ENCODE results near the gene SLC25A47. TPM values are rescaled to one million over a fixed set of nuclear protein-coding genes. Genes with fewer than 3 reads are reported as not detected.
"Not testable (repeated sequence)": the region's sequence is repeated elsewhere in the genome, so short reads cannot be mapped to it uniquely, and the experiment has no call there.

Gene SLC25A47
- total and polyA plus RNA-seq, 2 donors (not counting 1 experiment from before 2014, with no cell fraction given), result under 0.01 TPM; not detected in 1

DNA sequence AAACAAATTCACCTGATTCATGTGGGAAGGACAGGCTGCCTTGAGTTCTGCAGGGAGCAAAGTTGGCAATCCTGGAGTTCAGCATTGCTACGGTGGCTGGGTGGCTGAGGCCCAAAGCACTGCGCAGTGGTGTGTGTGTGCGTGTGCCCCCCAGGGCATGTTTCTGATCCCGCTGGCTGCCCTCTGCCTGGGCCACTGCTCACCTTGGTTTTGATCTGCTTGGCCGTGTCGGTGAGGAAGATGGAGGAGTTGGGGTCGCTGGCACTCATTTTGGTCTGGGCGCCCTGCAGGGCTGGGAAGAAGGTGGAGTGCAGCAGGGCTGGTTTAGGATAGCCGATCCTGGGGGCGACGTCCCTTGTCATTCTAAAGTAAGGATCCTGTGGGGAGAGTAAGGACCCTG is 19.1 kb downstream of the SLC25A47 start:
- TF ChIP-seq, protein P1, sequence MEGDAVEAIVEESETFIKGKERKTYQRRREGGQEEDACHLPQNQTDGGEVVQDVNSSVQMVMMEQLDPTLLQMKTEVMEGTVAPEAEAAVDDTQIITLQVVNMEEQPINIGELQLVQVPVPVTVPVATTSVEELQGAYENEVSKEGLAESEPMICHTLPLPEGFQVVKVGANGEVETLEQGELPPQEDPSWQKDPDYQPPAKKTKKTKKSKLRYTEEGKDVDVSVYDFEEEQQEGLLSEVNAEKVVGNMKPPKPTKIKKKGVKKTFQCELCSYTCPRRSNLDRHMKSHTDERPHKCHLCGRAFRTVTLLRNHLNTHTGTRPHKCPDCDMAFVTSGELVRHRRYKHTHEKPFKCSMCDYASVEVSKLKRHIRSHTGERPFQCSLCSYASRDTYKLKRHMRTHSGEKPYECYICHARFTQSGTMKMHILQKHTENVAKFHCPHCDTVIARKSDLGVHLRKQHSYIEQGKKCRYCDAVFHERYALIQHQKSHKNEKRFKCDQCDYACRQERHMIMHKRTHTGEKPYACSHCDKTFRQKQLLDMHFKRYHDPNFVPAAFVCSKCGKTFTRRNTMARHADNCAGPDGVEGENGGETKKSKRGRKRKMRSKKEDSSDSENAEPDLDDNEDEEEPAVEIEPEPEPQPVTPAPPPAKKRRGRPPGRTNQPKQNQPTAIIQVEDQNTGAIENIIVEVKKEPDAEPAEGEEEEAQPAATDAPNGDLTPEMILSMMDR (conservative IDR thresholded peaks at IDR 0.05 in 1 of 2, IDR thresholded peaks at IDR 0.05 in 1 of 2; ENCODE audit: low read depth in 1 of 2, low read length in 2 of 2), result no peak
- TF ChIP-seq EZH2 (IDR thresholded peaks at IDR 0.05; ENCODE audit: low read length, missing control alignments), result no peak
- no peaks in the 10 kb centered on the region for H3K27me3 ChIP-seq (ENCODE audit: control insufficient read depth, insufficient read depth, low read length)
- H3K27ac ChIP-seq (ENCODE audit: insufficient read depth, low read length), result no peak overlapping the region
- no peak overlapping the region for H3K4me2 ChIP-seq (ENCODE audit: extremely low read depth, insufficient read depth, low read length)
- H3K79me2 ChIP-seq (ENCODE audit: control insufficient read depth, insufficient read depth, low read length), result no peaks in the 10 kb centered on the region
- no peak overlapping the region for H3K4me3 ChIP-seq (replicated peaks in 1 of 4; ENCODE audit: control extremely low read depth in 1 of 4, insufficient read depth in 1 of 4, low read depth in 3 of 4, low read length in 4 of 4)
- peaks cover 21% of the 10 kb centered on the region for H3K36me3 ChIP-seq (ENCODE audit: control insufficient read depth, insufficient read depth, low read length)
- no peak overlapping the region for H2AFZ ChIP-seq (ENCODE audit: low read length)
- no peaks in the 10 kb centered on the region for H3K4me1 ChIP-seq (ENCODE audit: control insufficient read depth, extremely low read depth, insufficient read depth, low read length)
- no peak for DNase-seq (ENCODE audit: low read depth in 2 of 2)
- no peak overlapping the region for H3K9ac ChIP-seq (ENCODE audit: insufficient read depth, low read length)
- H3K9me3 ChIP-seq (ENCODE audit: control insufficient read depth, insufficient read depth, low read depth, low read length), result no peaks in the 10 kb centered on the region
- no peaks in the 10 kb centered on the region for H4K20me1 ChIP-seq (ENCODE audit: control insufficient read depth, extremely low read depth, insufficient read depth, low read length)

DNA sequence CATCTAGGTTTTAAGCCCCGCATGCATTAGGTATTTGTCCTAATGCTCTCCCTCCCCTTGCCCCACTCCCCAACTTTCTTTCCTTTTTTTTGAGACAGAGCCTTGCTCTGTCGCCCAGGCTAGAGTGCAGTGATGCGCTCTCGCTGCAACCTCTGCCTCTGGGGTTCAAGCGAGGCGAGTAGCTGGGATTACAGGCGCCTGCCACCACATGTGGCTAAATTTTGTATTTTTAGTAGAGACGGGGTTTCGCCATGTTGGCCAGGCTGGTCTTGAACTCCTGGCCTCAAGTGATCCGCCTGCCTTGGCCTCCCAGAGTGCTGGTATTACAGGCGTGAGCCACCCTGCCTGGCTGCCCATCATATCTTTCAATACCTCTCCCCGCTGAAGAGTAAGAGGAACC is 19.7 kb downstream of the SLC25A47 start:
- not testable (repeated sequence) for DNase-seq (ENCODE audit: low read depth in 2 of 2); H3K79me2 ChIP-seq (ENCODE audit: control insufficient read depth, insufficient read depth, low read length); H2AFZ ChIP-seq (ENCODE audit: low read length); H3K27ac ChIP-seq (ENCODE audit: insufficient read depth, low read length); H3K9ac ChIP-seq (ENCODE audit: insufficient read depth, low read length); H3K9me3 ChIP-seq (ENCODE audit: control insufficient read depth, insufficient read depth, low read depth, low read length); H3K4me3 ChIP-seq (replicated peaks in 1 of 4; ENCODE audit: control extremely low read depth in 1 of 4, insufficient read depth in 1 of 4, low read depth in 3 of 4, low read length in 4 of 4); H3K4me2 ChIP-seq (ENCODE audit: extremely low read depth, insufficient read depth, low read length); H3K4me1 ChIP-seq (ENCODE audit: control insufficient read depth, extremely low read depth, insufficient read depth, low read length); H4K20me1 ChIP-seq (ENCODE audit: control insufficient read depth, extremely low read depth, insufficient read depth, low read length); H3K27me3 ChIP-seq (ENCODE audit: control insufficient read depth, insufficient read depth, low read length)
- peaks cover 18% of the 10 kb centered on the region for H3K36me3 ChIP-seq (ENCODE audit: control insufficient read depth, insufficient read depth, low read length)

DNA sequence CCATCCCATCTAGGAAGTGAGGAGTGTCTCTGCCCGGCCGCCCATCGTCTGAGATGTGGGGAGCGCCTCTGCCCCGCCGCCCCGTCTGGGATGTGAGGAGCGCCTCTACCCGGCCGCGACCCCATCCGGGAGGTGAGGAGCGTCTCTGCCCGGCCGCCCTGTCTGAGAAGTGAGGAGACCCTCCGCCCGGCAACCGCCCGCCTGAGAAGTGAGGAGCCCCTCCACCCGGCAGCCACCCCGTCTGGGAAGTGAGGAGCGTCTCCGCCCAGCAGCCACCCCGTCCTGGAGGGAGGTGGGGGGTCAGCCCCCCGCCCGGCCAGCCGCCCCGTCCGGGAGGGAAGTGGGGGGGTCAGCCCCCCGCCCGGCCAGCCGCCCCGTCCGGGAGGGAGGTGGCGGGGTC is 21.5 kb downstream of the SLC25A47 start:
- not testable (repeated sequence) for H3K9ac ChIP-seq (ENCODE audit: insufficient read depth, low read length); H3K79me2 ChIP-seq (ENCODE audit: control insufficient read depth, insufficient read depth, low read length); H3K9me3 ChIP-seq (ENCODE audit: control insufficient read depth, insufficient read depth, low read depth, low read length); H3K27me3 ChIP-seq (ENCODE audit: control insufficient read depth, insufficient read depth, low read length); H3K27ac ChIP-seq (ENCODE audit: insufficient read depth, low read length); H3K4me3 ChIP-seq (replicated peaks in 1 of 4; ENCODE audit: control extremely low read depth in 1 of 4, insufficient read depth in 1 of 4, low read depth in 3 of 4, low read length in 4 of 4); H3K4me2 ChIP-seq (ENCODE audit: extremely low read depth, insufficient read depth, low read length); H2AFZ ChIP-seq (ENCODE audit: low read length); H3K4me1 ChIP-seq (ENCODE audit: control insufficient read depth, extremely low read depth, insufficient read depth, low read length); H4K20me1 ChIP-seq (ENCODE audit: control insufficient read depth, extremely low read depth, insufficient read depth, low read length); DNase-seq (ENCODE audit: low read depth in 2 of 2)
- peaks cover 19% of the 10 kb centered on the region for H3K36me3 ChIP-seq (ENCODE audit: control insufficient read depth, insufficient read depth, low read length)

DNA sequence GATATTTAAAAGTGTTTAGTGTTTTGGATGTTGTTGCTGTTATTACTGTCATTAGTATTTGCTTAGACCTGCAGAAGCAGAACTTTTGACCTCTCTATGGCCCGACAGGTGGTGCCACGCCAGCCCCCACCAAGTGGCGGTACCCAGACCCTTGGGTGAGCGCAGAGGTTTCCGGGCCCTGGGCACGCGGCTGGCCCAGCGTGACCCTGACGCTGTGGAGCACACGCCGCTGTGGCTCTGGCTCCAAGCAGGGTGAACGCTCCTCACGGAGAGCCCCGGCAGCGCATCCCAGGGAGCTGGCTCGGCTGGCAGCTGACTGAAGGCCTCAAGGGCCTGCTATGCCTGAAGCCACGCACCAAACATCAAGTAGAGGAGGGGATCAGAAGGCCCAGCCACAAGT is 22.6 kb downstream of the SLC25A47 start:
- Histone ChIP-seq H3K9me3 (ENCODE audit: control insufficient read depth, insufficient read depth, low read depth, low read length) (no peaks in the 10 kb centered on the region), H2AFZ (ENCODE audit: low read length) (no peak overlapping the region), H4K20me1 (ENCODE audit: control insufficient read depth, extremely low read depth, insufficient read depth, low read length) (no peaks in the 10 kb centered on the region), H3K9ac (ENCODE audit: insufficient read depth, low read length) (no peak overlapping the region), H3K4me3 (replicated peaks in 1 of 4; ENCODE audit: control extremely low read depth in 1 of 4, insufficient read depth in 1 of 4, low read depth in 3 of 4, low read length in 4 of 4) (no peak overlapping the region), H3K4me2 (ENCODE audit: extremely low read depth, insufficient read depth, low read length) (no peak overlapping the region), H3K36me3 (ENCODE audit: control insufficient read depth, insufficient read depth, low read length) (peaks cover 14% of the 10 kb centered on the region), H3K4me1 (ENCODE audit: control insufficient read depth, extremely low read depth, insufficient read depth, low read length) (no peaks in the 10 kb centered on the region), H3K79me2 (ENCODE audit: control insufficient read depth, insufficient read depth, low read length) (no peaks in the 10 kb centered on the region), H3K27me3 (ENCODE audit: control insufficient read depth, insufficient read depth, low read length) (no peaks in the 10 kb centered on the region), H3K27ac (ENCODE audit: insufficient read depth, low read length) (no peak overlapping the region)
- no peak for TF ChIP-seq EZH2 (IDR thresholded peaks at IDR 0.05; ENCODE audit: low read length, missing control alignments)
- TF ChIP-seq, protein P1 (conservative IDR thresholded peaks at IDR 0.05 in 1 of 2, IDR thresholded peaks at IDR 0.05 in 1 of 2; ENCODE audit: low read depth in 1 of 2, low read length in 2 of 2), result no peak
- DNase-seq (ENCODE audit: low read depth in 2 of 2), result no peak
